GM12891 (cell line): ENCODE measurements around the gene FIGNL2.
"Not testable (repeated sequence)": the region's sequence is repeated elsewhere in the genome, so short reads cannot be mapped to it uniquely, and the experiment has no call there.

Experiments used
- DNase-seq: peaks from one replicate; pipeline ENCODE4 v3.0.0; 2011; ENCODE audit warnings: low spot score; ENCODE audit not compliant: insufficient read length
- FAIRE-seq: peaks from 2 replicates; lab custom pipeline; 2011; peaks lifted over from hg19 to GRCh38; lab: Jason Lieb, UNC
- PAX5 ChIP-seq: IDR thresholded peaks from 2 replicates; pipeline ENCODE4 v1.6.1; 2011; ENCODE audit warnings: low read length, moderate library complexity, mild to moderate bottlenecking; ENCODE audit not compliant: insufficient read depth, severe bottlenecking
- POLR2A ChIP-seq: IDR thresholded peaks from 2 replicates; pipeline ENCODE4 v1.6.1; 2011; ENCODE audit warnings: low read depth, low read length, control low read depth
- POLR2AphosphoS5 ChIP-seq: IDR thresholded peaks from 2 replicates; pipeline ENCODE4 v1.6.1; 2011; ENCODE audit warnings: low read depth, low read length, control low read depth
- POU2F2 ChIP-seq: IDR thresholded peaks from 2 replicates; pipeline ENCODE4 v1.6.1; 2011; ENCODE audit warnings: low read depth, mild to moderate bottlenecking, control low read depth, low read length, moderate library complexity
- SPI1 ChIP-seq: IDR thresholded peaks from 2 replicates; pipeline ENCODE4 v1.6.1; 2011; ENCODE audit warnings: low read depth, low read length, control low read depth
- TAF1 ChIP-seq: IDR thresholded peaks from 2 replicates; pipeline ENCODE4 v1.6.1; 2011; ENCODE audit warnings: low read depth, low read length, control low read depth

FIGNL2 gene

DNA sequence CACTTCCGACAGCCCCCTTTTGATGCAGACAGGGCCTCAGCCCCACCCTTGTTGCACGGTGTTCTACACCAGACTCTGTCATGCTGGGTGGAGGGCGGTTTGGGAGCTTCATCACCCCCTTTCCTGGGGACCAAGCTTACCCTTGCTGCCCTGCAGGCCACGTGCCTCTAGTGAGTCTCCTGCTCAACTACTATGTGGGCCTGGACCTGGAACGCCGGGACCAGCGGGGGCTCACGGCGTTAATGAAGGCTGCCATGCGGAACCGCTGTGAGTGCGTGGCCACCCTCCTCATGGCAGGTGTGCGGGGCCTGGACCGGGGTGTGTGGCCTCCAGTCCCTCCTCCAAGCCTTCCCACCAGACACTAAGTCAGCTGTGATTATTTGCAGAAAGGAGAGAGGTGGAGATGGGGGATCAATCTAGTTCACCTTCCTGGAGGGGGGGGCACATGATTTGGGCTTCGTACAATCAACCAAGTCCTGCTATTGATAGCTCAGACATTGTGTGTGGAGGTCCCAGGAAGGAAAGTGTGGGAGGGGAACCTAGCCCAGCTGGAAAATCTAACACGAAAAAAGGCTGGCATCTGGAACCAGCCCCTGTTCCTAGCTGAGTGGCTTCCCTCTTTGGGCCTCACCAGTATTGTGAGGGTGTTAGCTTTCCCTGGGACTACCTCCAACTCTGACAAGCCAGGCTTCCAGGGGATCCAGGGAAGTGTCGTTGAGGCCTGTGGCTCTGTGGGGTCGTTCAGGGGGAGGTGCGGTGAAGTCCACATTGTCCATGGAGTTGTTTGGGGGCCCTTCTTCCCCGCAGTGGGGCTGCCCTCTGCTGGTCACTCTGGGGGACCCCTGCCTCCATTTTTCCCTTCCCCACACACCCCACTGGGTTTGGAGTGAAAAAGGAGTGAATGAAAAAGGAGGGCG, 41.0 kb upstream of the FIGNL2 start:
- FAIRE-seq (no peak), DNase-seq (no peak)
- TF ChIP-seq POLR2A (no peak), POLR2AphosphoS5 (no peak), PAX5 (no peak), POU2F2 (no peak), SPI1 (no peak), TAF1 (no peak)

DNA sequence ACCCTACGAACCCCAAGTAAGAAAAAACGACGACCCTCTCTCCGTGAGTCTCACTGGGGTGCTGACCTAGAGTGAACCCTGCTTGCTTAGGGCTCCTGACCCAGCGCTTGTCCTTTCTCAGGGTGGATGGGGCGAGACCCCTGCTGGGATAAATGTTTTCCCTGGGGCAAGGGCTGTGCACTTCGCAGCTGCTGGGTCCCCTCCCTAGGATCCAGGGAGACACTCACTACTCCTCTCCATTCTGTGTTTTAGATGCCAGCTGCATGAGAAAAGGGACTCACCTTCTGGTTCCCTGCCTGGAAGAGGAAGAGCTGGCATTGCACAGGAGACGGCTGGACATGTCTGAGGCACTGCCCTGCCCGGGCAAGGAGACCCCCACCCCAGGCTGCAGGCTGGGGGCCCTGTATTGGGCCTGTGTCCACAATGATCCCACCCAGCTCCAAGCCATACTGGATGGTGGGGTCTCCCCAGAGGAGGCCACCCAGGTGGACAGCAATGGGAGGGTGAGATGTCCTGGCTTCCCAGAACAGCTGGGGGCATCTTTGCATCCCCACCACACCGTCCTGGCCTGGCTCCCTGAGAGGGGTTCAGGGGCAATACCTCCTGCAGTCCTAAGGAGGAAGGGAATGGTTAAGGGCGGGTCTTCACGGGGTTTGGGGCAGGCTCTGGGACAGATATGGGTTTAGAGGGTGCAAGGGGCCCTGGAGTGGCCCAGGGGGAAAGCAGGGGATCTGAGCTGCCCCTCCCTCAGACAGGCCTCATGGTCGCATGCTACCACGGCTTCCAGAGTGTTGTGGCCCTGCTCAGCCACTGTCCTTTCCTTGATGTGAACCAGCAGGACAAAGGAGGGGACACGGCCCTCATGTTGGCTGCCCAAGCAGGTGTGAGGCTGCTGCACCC, 40.0 kb upstream of the FIGNL2 start:
- FAIRE-seq, result no peak

DNA sequence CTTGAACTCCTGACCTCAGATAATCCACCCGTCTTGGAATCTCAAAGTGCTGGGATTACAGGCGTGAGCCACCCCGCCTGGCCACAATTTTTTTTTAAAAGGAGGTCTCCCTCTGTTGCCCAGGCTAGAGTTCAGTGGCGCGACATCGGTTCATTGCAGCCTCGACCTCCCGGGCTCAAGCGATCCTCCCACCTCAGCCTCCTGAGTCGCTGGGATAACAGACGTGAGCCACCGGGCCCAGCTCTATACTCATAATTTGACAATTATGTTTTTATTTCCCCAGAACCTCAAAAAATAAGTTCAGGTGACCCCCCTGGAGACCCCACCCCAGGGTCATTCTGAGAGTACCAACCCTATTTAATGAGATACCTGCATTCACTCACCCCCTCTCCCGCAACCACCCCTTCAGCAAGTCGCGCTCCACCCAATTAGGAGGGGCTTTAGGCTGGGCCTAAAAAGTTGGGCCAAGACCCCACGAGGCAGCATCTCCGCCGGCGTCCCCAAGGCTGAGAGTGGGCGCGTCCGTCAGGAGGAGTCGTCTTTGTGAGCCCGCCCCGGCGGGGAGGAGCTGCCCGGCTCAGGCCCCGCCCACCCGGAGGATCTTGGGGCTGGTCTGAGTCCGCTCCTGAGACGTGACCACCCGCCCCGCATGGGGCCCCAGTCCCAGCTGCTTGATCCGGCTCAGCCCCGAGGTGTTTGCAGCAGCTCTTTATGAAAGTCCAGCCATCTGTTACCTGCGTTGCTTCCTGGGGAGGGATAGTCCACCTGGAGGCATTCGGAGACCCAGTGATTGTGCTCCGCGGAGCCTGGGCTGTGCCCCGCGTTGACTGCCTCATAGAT, 39.2 kb upstream of the FIGNL2 start, which contains the start of gene ANKRD33:
ANKRD33 (plus strand) TSS at position 628 of the 840 bp plus-strand sequence; CDS start at position 712, 84 bp downstream.
- DNase-seq (no peak), FAIRE-seq (no peak)
- TF ChIP-seq SPI1 (no peak), TAF1 (no peak), POU2F2 (no peak), POLR2A (no peak), PAX5 (no peak), POLR2AphosphoS5 (no peak)

More for the DNA sequence above, 40.0 kb upstream of the FIGNL2 start:
- TF ChIP-seq POU2F2 (no peak), POLR2A (no peak), TAF1 (no peak), SPI1 (no peak), POLR2AphosphoS5 (no peak), PAX5 (no peak)
- DNase-seq, result no peak

- peak; percentile 83 for FAIRE-seq
- no peak for TF ChIP-seq PAX5
- no peak for TF ChIP-seq SPI1
- no peak for TF ChIP-seq TAF1
- no peak for TF ChIP-seq POLR2A
- no peak for TF ChIP-seq POU2F2
- TF ChIP-seq POLR2AphosphoS5, result no peak
- DNase-seq, result no peak
Measured at GRCh38 chr12:51886021-51886710, 37.6 kb upstream of the FIGNL2 start.

DNA sequence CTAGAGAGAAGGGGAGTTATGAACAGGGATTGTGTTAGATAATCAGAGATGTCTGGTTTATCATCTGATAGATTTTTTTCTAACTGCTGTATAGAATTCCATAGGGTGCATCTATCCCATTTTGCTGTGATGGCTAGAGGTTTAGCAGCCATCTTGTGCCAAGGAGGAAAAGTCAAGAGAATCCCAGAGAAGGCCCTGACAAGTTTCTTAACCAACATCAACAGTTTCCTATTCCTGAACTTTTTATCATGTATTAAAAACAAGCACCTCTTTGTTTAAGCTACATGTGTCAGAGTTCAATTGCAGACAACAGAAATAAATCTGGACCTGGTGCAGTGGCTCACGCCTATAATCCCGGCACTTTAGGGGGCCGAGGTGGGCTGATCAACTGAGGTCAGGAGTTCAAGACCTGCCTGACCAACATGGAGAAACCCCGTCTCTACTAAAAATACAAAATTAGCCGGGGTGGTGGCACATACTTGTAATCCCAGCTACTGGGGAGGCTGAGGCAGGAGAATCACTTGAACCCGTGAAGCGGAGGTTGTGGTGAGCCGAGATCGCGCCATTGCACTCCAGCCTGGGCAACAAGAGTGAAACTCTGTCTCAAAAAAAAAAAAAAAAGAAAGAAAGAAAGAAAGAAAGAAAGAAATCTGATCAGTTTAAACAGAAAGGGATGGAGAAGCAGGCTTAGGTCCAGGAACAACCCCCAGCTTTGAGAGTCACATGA, 36.9 kb upstream of the FIGNL2 start:
- DNase-seq, FAIRE-seq: not testable (repeated sequence)

DNA sequence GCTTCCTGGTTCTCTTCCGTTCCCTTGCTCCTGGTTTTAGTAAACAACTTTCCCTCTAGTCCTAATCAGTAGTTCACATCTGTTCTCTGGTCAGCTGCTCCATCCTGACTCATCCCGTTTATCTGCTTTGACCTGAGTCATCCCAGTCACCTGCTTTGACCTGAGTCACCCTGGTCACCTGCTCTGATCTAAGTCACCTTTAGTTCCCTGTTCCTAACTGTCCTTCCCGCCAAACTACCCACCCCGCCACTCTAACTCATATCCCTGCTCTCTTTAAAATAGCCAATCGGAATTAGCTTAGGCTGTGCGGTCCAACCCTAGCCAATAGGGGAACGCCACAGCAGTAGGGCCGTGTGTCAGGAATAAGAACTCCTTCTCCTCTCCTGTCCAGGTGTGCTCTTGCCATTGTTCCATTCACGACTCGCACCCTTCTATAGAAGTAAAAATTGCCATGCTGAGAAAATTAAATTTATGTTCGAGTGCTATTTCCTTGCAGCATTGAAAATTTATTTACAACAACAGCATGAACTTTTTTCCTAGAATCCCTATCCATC, 36.2 kb upstream of the FIGNL2 start:
- FAIRE-seq (no peak), DNase-seq (no peak)
- TF ChIP-seq POLR2A, result no peak
- no peak for TF ChIP-seq SPI1
- TF ChIP-seq POLR2AphosphoS5, result no peak
- TF ChIP-seq PAX5, result no peak
- TF ChIP-seq TAF1, result no peak
- no peak for TF ChIP-seq POU2F2

- FAIRE-seq (no peak), DNase-seq (no peak)
- TF ChIP-seq POU2F2 (no peak), SPI1 (no peak)
Measured at GRCh38 chr12:51883998-51884675, 35.6 kb upstream of the FIGNL2 start.

- TF ChIP-seq POLR2A (no peak), TAF1 (no peak), PAX5 (no peak), POU2F2 (no peak), SPI1 (no peak), POLR2AphosphoS5 (no peak)
- DNase-seq (no peak), FAIRE-seq (no peak)
Measured at GRCh38 chr12:51883295-51883694, 34.8 kb upstream of the FIGNL2 start.
